Measurements from ENCODE around the gene GABBR2.

GABBR2 gene

DNA sequence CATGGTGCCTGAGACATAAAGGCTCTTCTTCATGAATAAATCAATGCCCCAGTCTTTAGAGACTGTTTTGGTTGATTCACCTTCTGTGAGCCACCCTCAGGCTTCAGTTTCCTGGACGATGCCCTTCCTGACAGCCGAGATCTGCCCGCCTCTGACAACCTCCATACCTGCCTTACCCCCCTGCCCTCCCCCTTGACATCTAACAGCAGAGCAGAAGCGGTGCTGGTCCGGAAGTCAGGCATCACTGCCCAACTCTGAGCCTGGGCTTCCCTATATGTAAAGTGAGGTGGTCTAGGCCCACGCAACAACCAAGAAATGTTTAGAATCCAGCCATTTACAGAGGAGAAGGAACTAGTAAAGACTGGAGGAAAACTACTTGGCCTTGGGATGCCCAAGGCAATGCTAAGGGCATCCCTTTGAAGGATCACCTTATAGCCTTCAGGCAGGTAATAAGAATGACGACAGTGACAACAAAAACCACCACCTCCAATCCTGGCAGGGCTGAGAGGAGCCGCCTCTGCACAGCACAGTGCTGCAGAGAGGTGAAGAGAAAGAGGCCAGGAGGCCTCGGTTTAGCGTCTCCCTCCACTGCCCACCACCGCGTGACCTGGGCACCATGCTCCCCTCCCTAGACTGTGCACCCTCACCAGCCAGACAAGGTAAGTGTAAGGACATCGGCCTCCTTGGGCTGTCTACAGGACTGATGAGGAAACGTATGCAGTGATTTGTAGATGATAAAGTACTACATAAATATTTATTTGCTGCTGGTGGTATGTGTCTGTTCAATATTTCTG lies 35.3 kb upstream of the GABBR2 start:
- H3K4me3 ChIP-seq (ENCODE audit: low read depth, low read length) = no peak overlapping the region
- TF ChIP-seq, protein P1, sequence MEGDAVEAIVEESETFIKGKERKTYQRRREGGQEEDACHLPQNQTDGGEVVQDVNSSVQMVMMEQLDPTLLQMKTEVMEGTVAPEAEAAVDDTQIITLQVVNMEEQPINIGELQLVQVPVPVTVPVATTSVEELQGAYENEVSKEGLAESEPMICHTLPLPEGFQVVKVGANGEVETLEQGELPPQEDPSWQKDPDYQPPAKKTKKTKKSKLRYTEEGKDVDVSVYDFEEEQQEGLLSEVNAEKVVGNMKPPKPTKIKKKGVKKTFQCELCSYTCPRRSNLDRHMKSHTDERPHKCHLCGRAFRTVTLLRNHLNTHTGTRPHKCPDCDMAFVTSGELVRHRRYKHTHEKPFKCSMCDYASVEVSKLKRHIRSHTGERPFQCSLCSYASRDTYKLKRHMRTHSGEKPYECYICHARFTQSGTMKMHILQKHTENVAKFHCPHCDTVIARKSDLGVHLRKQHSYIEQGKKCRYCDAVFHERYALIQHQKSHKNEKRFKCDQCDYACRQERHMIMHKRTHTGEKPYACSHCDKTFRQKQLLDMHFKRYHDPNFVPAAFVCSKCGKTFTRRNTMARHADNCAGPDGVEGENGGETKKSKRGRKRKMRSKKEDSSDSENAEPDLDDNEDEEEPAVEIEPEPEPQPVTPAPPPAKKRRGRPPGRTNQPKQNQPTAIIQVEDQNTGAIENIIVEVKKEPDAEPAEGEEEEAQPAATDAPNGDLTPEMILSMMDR (IDR thresholded peaks at IDR 0.05; ENCODE audit: low read depth, low read length) = no peak

DNA sequence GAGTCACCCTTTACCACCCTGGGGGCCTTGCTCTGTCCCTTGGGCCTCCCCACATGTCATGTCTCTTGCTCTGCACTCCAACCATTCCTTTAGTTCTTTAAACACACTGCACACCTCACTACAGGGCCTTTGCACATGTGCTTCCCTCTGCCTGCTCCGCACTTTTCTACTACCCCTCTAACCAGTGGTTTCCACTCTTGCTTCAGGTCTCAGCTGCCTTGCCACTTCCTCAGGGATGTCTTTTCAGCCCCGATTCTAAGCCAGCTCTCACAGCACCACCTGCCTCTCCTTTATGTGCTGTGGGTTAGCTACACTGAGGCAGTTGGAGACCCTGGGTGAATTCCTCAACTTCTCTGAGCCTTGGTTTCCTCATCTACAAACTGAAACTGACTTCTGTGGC lies 34.6 kb upstream of the GABBR2 start:
- TF ChIP-seq, protein P1 (IDR thresholded peaks at IDR 0.05; ENCODE audit: low read depth, low read length) = no peak

DNA sequence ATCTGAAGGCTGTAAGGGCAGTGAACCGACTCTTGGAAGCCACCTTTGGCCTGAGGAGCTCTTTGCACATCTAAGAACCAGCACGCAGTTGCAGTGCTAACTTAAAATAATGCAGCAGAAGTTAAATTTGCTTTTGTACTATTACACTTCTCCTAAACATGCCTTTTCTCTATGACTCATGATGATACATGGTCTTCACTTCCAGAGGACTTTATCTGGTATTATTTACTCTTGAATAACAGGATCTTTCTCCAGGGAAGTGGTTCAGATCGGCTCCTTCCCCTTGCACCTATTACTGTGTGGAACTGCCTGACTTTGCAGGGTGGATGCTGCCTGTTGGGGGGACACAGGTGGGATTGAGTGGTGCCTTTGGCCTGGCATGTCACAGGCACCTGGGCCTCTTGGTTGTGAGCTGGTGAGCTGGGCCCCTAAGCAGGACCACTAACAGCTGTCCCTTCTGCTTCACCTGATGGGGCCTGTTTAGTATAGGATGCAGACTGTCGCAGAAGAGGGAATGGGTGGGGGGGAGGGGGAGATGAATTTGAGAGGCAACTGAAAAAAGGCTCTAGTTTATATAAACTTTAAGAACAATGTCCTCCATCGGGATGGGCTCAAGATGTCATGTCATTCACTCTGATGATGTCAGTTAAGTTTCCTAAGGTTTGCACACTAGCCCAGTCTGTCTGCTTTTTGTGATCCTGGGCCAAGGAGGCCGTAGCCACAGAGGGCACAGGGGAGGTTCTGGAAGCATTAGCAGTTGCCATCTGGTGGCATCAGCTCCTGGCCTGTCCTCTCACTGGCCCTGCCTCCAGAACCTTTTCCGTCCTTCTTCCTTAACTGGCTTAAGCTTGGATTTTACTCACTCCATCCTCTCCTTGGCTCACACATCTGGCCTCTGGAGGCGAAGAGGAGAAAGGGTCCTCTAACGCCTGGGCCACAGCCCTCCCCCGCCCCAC lies 33.9 kb upstream of the GABBR2 start:
- H3K4me3 ChIP-seq (ENCODE audit: low read depth, low read length) = no peak overlapping the region
- TF ChIP-seq, protein P1 (IDR thresholded peaks at IDR 0.05; ENCODE audit: low read depth, low read length) = no peak

More for the DNA sequence above, 34.6 kb upstream of the GABBR2 start:
- H3K4me3 ChIP-seq (ENCODE audit: low read depth, low read length) = no peak overlapping the region

DNA sequence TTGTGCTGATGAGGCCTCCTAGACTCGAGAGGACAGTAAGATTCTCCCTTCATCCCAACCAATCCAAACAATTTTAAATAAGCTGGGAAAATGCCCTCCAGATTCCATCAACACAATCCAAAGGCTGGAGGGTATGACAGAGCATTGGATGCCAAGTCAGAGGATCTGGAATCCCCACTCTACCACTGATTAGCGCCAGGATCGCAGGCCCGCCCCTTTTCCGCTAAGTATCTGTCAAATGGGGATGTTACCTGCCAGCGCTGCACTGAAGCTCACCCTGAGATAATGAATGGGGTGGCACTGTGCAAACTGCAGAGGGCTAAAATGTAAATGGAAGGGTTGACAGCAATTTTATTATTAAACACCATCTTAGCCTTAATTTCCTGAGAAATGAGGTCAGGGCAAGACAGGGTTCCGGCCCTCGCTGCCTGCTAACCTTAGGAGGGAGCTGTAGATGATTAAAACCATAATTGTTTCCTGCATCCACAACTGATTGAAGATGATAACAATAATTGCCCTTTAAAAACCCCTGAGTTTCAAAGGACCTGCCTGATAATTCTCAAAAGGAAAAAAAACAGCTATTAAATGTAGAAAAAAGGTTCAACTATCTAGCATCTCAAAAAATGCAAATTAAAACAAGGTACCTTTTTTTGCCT lies 31.6 kb upstream of the GABBR2 start:
- no peak overlapping the region for H3K4me3 ChIP-seq (ENCODE audit: low read depth, low read length)
- TF ChIP-seq, protein P1 (IDR thresholded peaks at IDR 0.05; ENCODE audit: low read depth, low read length) = no peak

DNA sequence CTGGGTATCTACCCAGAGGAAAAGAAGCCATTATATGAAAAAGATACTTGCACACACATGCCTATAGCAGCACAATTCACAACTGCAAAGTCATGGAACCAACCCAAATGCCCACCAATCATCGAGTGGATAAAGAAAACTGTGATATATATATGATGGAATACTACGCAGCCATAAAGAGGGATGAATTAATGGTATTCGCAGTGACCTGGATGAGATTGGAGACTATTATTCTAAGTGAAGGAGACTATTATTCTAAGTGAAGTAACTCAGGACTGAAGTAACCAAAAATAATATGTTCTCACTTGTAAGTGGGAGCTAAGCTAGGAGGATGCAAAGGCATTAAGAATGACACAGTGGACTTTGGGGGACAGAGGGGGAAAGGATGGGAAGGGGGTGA lies 30.0 kb upstream of the GABBR2 start:
- TF ChIP-seq, protein P1 (IDR thresholded peaks at IDR 0.05; ENCODE audit: low read depth, low read length) = no peak
- no peak overlapping the region for H3K4me3 ChIP-seq (ENCODE audit: low read depth, low read length)

DNA sequence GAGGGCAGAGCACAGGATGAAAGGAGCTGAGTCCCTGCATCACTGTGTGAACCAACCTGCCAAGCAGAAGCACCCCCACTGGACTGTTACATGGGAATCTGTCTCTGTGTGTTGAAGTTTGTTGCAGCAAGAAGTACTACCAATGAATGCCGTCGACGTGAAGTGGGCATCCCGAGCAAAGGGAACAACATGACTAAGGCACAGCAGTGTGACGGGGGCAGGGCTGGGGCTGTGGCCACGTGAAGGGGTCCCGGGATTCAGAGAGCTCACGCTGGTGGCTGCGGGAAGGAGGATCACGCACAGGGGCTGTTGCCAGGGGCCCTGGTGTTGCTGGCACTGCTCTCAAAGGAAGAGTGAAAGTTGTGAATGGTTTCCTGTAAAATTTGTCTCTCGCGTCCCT lies 27.5 kb upstream of the GABBR2 start:
- TF ChIP-seq, protein P1 (IDR thresholded peaks at IDR 0.05; ENCODE audit: low read depth, low read length) = no peak

More for the DNA sequence above, 27.5 kb upstream of the GABBR2 start:
- H3K4me3 ChIP-seq (ENCODE audit: low read depth, low read length) = no peak overlapping the region
